Measurements from ENCODE around the gene IQCB1.
"Not testable (repeated sequence)": the region's sequence is repeated elsewhere in the genome, so short reads cannot be mapped to it uniquely, and the experiment has no call there.

Gene IQCB1
- 6.8 to 38.2 (median 22.4) reads per million in 18 experiments for total RNA-seq

DNA sequence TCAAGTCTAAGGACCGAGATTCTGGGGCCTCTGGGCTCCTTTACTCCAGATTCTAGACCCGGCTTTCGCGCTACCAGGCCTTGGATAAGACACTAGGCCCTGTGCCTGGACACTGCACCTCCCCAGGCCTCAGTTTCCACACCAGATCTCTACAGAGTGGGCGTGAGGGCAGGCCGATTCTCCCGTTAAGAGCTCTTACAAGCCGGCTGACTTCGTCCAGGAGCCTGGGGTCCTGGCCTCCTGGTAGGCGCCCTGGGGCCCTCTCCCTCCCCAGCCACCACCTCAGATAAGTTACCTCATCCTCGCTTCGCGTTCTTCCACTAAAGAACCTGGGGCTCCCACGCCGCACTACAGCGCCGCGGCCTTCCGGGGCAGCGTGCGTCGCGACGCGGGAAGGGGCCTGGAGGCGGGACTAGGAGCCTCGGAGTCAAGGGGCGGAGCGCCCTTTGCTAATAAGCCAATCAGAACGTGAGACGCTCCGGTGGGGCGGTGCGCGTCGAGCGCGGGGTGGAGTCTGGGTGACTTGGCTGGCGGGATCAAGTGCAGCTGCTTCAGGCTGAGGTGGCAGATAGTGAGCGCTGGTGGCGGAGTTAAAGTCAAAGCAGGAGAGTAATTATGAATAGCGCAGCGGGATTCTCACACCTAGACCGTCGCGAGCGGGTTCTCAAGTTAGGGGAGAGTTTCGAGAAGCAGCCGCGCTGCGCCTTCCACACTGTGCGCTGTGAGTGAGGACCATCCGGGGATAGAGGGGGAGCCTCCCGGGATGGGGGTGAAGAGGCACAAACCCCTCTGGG is at the start of gene IQCB1, which contains the start of gene EAF2:
IQCB1 (minus strand) TSS at position 390 of the 794 bp plus-strand sequence. CDS start 6,100 bp downstream, outside the sequence.
EAF2 (plus strand) TSS at position 539 of the 794 bp plus-strand sequence; CDS start at position 616, 77 bp downstream.
- DNase-seq = peak; percentile 98

GRCh38 chr3:121883507-121883906 is 48.6 kb upstream of the IQCB1 start:
- DNase-seq = peak; percentile 28 to 31

GRCh38 chr3:121878411-121878810 is 43.6 kb upstream of the IQCB1 start:
- no peak for DNase-seq

DNA sequence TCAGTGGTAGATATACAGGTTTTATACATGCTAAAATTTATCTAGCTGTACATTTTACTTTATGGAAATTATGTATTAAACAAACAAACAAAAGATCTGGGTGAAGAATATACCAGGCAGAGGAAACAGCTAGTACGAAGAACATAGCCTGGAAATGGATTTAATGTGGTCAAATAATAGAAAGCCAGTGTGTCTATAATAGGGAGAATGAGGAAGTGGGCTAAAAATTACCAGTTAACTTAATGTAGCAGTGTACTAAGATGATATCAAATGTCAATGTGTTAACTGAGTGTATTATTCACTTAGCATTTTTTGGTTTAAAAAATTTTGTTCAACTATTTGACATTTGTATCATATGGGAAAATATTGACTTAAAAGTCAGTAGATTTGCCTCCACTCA is 36.6 kb upstream of the IQCB1 start:
- no peak for DNase-seq

DNA sequence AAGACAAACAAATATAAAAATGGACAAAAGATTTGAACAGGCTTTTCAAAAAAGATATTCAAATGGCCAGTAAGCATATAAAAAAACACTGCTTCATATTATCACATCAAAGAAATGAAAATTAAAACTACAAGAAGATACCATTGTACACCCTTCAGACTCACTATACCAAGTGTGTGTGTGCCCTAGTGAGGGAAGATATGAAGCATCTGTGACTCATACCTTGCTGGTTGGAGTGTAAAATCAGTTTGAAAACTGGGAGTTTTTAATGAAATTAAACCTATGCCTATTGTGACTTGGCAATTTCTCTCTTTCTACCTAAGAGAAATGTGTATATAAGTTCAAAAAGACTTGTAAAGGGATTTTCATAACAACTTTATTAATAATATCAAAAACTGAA is 35.9 kb upstream of the IQCB1 start:
- DNase-seq = no peak

DNA sequence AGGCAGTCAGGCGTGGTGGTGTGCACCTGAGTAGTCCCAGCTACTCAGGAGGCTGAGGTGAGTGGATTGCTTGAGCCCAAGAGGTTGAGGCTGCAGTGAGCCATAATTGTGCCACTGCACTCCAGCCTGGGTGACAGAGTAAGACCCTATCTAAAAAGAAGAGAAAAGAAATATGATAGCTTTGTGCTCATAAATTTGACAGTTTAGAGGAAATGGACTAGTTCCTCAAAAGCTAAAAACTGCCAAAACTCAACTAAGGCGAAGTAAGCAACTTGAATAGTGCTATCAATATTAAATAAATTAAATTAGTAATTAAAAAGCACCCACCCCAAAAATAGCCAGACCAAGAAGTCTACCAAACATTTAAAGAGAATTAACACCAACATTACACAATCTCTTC is 34.9 kb upstream of the IQCB1 start:
- DNase-seq = no peak

GRCh38 chr3:121863801-121864200 is 28.9 kb upstream of the IQCB1 start:
- DNase-seq = peak; percentile 45 to 82

DNA sequence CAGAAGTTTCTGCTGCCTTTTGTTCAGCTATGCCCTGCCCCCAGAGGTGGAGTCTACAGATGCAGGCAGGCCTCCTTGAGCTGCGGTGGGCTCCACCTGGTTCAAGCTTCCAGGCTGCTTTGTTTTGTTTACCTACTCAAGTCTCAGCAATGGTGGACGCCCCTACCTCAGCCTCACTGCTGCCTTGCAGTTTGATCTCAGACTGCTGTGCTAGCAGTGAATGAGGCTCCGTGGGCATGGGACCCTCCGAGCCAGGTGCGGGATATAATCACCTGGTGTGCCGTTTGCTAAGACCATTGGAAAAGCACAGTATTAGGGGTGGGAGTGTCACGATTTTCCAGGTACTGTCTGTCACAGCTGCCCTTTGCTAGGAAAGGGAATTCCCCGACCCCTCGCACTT is 28.4 kb upstream of the IQCB1 start:
- not testable (repeated sequence) for DNase-seq

DNA sequence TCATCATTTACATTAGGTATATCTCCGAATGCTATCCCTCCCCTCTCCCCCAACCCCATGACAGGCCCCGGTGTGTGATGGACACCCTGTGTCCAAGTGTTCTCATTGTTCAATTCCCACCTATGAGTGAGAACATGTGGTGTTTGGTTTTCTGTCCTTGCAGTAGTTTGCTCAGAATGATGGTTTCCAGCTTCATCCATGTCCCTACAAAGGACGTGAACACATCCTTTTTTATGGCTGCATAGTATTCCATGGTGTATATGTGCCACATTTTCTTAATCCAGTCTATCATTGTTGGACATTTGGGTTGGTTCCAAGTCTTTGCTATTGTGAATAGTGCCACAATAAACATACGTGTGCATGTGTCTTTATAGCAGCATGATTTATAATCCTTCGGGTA is 22.9 kb upstream of the IQCB1 start:
- DNase-seq = not testable (repeated sequence)

DNA sequence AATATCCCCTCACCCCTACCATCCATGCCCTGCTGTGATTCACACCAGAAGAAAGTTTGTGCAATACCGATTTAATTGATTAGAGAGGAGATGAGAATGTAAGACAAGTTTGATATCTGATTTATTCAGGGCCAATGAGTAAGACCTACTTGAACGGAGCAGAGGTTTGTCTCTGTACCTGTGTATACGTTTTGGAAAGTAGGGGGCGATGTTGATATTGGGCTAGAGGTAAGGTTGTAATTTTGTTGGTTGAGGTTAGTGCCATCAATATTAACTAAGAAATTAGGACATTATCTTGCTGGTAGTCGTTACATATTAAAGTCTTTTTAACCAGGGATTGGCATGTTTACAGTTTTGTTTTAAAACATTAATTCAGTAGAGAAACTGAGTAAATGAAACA is 20.7 kb upstream of the IQCB1 start:
- DNase-seq = peak in 1 of 2 donors; percentile 6

- DNase-seq = no peak
Measured at GRCh38 chr3:121852256-121852655, 17.4 kb upstream of the IQCB1 start.

DNA sequence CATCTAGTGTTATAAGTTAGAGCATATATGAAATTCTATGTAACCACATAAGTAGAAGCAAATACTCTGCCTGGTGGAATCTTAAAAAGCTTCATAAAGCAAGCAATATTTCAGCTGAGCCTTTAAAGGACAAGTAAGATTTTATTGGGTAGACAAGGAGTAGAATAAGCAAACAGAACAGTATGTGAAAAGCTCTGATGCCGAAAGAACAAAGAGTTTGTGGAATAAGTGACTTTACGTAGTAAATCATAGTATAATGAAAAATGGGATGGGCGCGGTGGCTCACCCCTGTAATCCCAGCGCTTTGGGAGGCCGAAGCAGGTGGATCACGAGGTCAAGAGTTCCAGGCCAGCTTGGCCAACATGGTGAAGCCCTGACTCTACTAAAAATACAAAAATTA is 10.0 kb upstream of the IQCB1 start:
- DNase-seq = no peak

DNA sequence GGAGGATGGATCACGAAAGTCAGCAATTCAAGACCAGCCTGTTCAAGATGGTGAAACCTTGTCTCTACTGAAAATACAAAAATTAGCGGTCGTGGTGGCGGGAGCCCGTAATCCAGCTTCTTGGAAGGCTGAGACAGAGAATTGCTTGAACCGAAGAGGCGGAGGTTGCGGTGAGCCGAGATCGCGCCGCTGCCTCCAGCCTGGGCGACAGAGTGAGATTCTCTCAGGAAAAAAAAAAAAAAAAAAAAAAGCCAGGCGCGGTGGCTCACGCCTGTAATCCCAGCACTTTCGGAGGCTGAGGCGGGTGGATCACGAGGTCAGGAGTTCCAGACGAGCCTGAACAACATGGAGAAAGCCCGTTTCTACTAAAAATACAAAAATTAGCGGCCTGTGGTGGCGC is 5.1 kb upstream of the IQCB1 start:
- no peak for DNase-seq

DNA sequence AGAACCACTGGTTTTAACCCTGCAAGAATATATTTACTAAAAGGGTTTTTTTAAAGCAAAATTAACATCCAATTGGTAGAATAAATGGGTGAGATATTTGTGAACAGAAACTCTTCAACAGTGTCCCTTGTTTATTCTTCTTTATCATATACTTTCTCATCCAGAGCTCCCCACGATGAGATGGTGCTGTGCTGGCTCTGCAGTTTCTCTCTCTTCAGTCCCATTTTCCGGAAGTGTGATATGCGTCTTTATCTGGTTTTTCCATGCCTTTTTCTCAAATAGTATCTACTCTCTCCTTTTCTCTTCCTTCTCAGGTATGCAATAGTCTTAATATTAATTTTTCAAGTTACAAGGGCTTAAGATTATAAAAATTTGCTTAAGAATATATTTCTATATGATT is 1.6 kb upstream of the IQCB1 start:
- peak; percentile 24 to 29 for DNase-seq

DNA sequence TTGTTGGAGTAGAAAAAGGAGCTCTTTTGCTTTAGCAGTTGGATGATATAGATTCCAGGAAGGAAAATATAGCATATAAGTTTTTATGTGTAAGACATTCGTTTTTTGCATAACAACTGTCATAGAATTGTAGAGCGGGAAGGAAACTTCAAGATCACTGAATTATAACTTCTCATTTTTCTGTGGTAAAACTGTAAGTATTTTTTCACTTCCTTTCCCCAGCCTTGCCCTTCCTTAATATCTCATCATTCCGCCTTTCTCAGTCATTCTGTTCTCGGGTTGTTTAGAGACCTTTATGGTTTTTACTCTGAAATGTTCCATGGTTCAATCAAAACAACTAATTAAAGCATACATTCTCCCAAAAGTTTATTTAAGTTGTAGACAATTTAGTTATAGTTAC is 1.2 kb upstream of the IQCB1 start:
- DNase-seq = peak; percentile 25 to 77

GRCh38 chr3:121835465-121835801 is 573 bp upstream of the IQCB1 start:
- DNase-seq = no peak

- no peak for DNase-seq
Measured at GRCh38 chr3:121834157-121834670, 646 bp downstream of the IQCB1 start.

GRCh38 chr3:121822973-121823372 is 11.9 kb downstream of the IQCB1 start:
- DNase-seq = no peak

DNA sequence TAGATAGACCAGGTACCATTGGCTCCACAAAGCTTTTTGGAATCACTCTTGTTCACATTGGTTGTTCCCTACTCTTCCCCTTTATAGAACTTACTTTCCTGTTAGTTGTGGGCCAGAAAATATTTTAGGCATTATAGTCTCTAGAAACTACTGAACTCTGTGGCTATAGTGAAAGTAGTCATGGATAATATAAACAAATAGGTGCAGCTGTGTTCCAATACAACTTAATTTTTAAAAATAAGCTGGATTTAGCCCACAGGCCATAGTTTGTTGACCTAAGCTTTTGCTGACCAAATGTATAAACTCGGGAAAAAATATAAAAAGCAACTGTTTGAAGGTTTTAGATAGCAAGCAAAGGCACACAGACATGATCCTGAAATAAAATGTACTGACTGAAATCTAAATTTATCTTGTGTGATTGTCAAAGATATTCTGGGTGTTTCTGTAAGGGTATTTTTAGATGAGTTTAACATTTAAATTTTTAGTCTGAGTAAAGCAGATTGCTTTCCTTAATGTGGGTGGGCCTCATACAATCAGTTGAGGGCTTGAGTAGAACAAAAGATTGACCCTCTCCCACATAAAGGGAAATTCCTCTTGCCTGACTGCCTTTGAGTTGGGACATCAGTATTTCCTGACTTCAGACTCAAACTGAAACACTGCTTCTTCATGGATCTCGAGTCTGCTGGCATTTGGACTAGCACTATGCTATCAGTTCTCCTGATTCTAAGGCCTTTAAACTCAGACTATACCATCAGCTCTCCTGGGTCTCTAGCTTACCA is 13.2 kb downstream of the IQCB1 start:
- no peak for DNase-seq

GRCh38 chr3:121819236-121819635 is 15.6 kb downstream of the IQCB1 start:
- no peak for DNase-seq

GRCh38 chr3:121818578-121818977 is 16.3 kb downstream of the IQCB1 start:
- no peak for DNase-seq

GRCh38 chr3:121817753-121818152 is 17.1 kb downstream of the IQCB1 start:
- DNase-seq = peak; percentile 32 to 43

DNA sequence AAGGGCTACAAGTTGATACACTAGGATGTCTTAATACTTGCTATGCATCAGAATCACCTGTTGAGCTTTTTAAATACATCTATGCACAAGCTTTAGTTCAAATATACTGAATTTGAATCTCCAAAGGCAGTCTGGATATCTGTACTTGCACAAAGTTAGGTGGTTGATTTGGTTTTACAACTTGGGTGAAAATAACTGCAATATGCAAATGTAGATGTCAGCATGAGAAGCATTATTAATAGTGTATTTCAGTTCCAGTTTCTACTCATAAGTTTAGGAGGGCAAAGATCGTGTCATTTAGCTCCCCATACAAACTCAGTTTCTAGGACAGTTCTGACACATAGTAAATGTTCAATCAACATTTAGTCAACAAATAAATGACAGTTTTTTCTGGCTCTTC is 25.6 kb downstream of the IQCB1 start:
- no peak for DNase-seq
